ENCODE results near the gene PRKG1. TPM values are rescaled to one million over a fixed set of nuclear protein-coding genes. Genes with fewer than 3 reads are reported as not detected.

Gene PRKG1
- polyA plus RNA-seq, 3 donors = not detected

GRCh38 chr10:51846856-51847506 lies 772.7 kb downstream of the PRKG1 start:
- no peaks in the 10 kb centered on the region for H3K4me1 ChIP-seq (ENCODE audit: control insufficient read depth in 1 of 2, insufficient read depth in 2 of 2, low read length in 2 of 2)
- Mint-ChIP-seq H3K27ac (no peak overlapping the region), H3K27me3 (ENCODE audit: low read depth in 3 of 3) (peaks cover 0 to 2% (median 0%) of the 10 kb centered on the region in 3 donors), H3K9me3 (no peaks in the 10 kb centered on the region), H3K4me3 (no peak overlapping the region), H3K4me1 (no peaks in the 10 kb centered on the region), H3K36me3 (no peaks in the 10 kb centered on the region)
- no CpG with 5 or more reads among the region's 2 CpGs for WGBS (ENCODE audit: insufficient coverage)
- no peak for DNase-seq
- no peaks in the 10 kb centered on the region for H3K27me3 ChIP-seq (ENCODE audit: control insufficient read depth in 2 of 2, insufficient read depth in 2 of 2, low read length in 2 of 2)
- no peak for TF ChIP-seq CTCF (IDR thresholded peaks at IDR 0.05)
- H3K9me3 ChIP-seq (replicated peaks in 1 of 2; ENCODE audit: control insufficient read depth in 1 of 2, insufficient read depth in 1 of 2, low read length in 2 of 2) = no peaks in the 10 kb centered on the region
- no peaks in the 10 kb centered on the region for H3K79me2 ChIP-seq (ENCODE audit: insufficient read depth, low read length)
- H3K4me2 ChIP-seq (replicated peaks; ENCODE audit: extremely low read depth, low read length, poor library complexity, severe bottlenecking) = no peak overlapping the region
- H2AFZ ChIP-seq (ENCODE audit: insufficient read depth, low read depth, low read length, poor library complexity, severe bottlenecking) = no peak overlapping the region
- no peak overlapping the region for H3K27ac ChIP-seq (ENCODE audit: low read depth in 1 of 2, low read length in 2 of 2)
- intact Hi-C loops (cut with micrococcal nuclease) = no loop called here
- H3K9ac ChIP-seq (ENCODE audit: insufficient read depth, low read length, poor library complexity, severe bottlenecking) = no peak overlapping the region
- H3K36me3 ChIP-seq (replicated peaks in 1 of 2; ENCODE audit: control insufficient read depth in 1 of 2, insufficient read depth in 2 of 2, low read length in 2 of 2) = no peaks in the 10 kb centered on the region
- H3K4me3 ChIP-seq (replicated peaks in 1 of 3; ENCODE audit: low read depth in 2 of 3, low read length in 3 of 3) = no peak overlapping the region
- H4K20me1 ChIP-seq (ENCODE audit: insufficient read depth, low read length) = no peaks in the 10 kb centered on the region

- no peaks in the 10 kb centered on the region for H4K20me1 ChIP-seq (ENCODE audit: insufficient read depth, low read length)
- no peaks in the 10 kb centered on the region for H3K4me1 Mint-ChIP-seq
- no peak overlapping the region for H3K4me3 Mint-ChIP-seq
- no peaks in the 10 kb centered on the region for H3K36me3 Mint-ChIP-seq
- H3K9ac ChIP-seq (ENCODE audit: insufficient read depth, low read length, poor library complexity, severe bottlenecking) = no peak overlapping the region
- no peaks in the 10 kb centered on the region for H3K36me3 ChIP-seq (replicated peaks in 1 of 2; ENCODE audit: control insufficient read depth in 1 of 2, insufficient read depth in 2 of 2, low read length in 2 of 2)
- H3K27me3 Mint-ChIP-seq (ENCODE audit: low read depth in 3 of 3) = no peaks in the 10 kb centered on the region
- H3K4me2 ChIP-seq (replicated peaks; ENCODE audit: extremely low read depth, low read length, poor library complexity, severe bottlenecking) = no peak overlapping the region
- no peaks in the 10 kb centered on the region for H3K27me3 ChIP-seq (ENCODE audit: control insufficient read depth in 2 of 2, insufficient read depth in 2 of 2, low read length in 2 of 2)
- no peak for DNase-seq
- no peak overlapping the region for H3K27ac Mint-ChIP-seq
- H3K4me1 ChIP-seq (ENCODE audit: control insufficient read depth in 1 of 2, insufficient read depth in 2 of 2, low read length in 2 of 2) = no peaks in the 10 kb centered on the region
- H3K79me2 ChIP-seq (ENCODE audit: insufficient read depth, low read length) = no peaks in the 10 kb centered on the region
- H3K9me3 Mint-ChIP-seq = peaks cover 0 to 3% (median 0%) of the 10 kb centered on the region in 7 donors
- H3K9me3 ChIP-seq (replicated peaks in 1 of 2; ENCODE audit: control insufficient read depth in 1 of 2, insufficient read depth in 1 of 2, low read length in 2 of 2) = no peaks in the 10 kb centered on the region
- H2AFZ ChIP-seq (ENCODE audit: insufficient read depth, low read depth, low read length, poor library complexity, severe bottlenecking) = no peak overlapping the region
- intact Hi-C loops (cut with micrococcal nuclease) = no loop called here
- no peak overlapping the region for H3K27ac ChIP-seq (ENCODE audit: low read depth in 1 of 2, low read length in 2 of 2)
- TF ChIP-seq CTCF (IDR thresholded peaks at IDR 0.05) = no peak
- no peak overlapping the region for H3K4me3 ChIP-seq (replicated peaks in 1 of 3; ENCODE audit: low read depth in 2 of 3, low read length in 3 of 3)
These were observed 778.0 kb downstream of the PRKG1 start for GRCh38 chr10:51852297-51852696.
